IMR-90 (cell line): ENCODE measurements around the gene TMTC1. TPM values are rescaled to one million over a fixed set of nuclear protein-coding genes. Genes with fewer than 3 reads are reported as not detected.

Experiments used
- ATAC-seq: fragments of 200-7000 bp; cut with Tn5 transposase; 2 replicates; pipeline ENCODE4 v1.9.1; 2020; ENCODE audit warnings: low read depth, mild to moderate bottlenecking, moderate library complexity
- BruUV-seq: library from RNA; stranded (reverse); fragments of 400-500 nt; replicated peaks from 2 replicates; lab custom pipeline; 2021; lab: Mats Ljungman, UMichigan
- CTCF ChIA-PET: fragments of 300-600 bp; formaldehyde crosslinking; extraction: SDS; loops from one replicate; lab custom pipeline; 2021; ENCODE audit warnings: antibody characterized with exemption; lab: Yijun Ruan, JAX
- POLR2A ChIA-PET: fragments of 300-600 bp; sonication (Branson Sonifier 250); formaldehyde crosslinking; loops from one replicate; lab custom pipeline; 2022; ENCODE audit warnings: antibody characterized with exemption; ENCODE audit not compliant: unreplicated experiment; lab: Charles Lee
- DNase-seq: peaks from one replicate; pipeline ENCODE4 v3.0.0; 2013
- H2AFZ ChIP-seq: replicated peaks from 2 replicates; pipeline ENCODE3; 2013; ENCODE audit warnings: low read length, mild to moderate bottlenecking; ENCODE audit not compliant: poor library complexity
- H2AK5ac ChIP-seq: 2 replicates; pipeline ENCODE4 v1.6.1; 2013; ENCODE audit warnings: low read depth, low read length, inconsistent platforms
- H2AK9ac ChIP-seq: replicated peaks from 2 replicates; pipeline ENCODE3; 2013; ENCODE audit warnings: mild to moderate bottlenecking, low read depth, low read length, moderate library complexity; ENCODE audit not compliant: poor library complexity
- H2BK120ac ChIP-seq: 2 replicates; pipeline ENCODE4 v1.6.1; 2013; ENCODE audit warnings: low read depth, low read length, inconsistent platforms
- H2BK15ac ChIP-seq: 3 replicates; pipeline ENCODE4 v1.6.1; 2013; ENCODE audit warnings: low read depth, low read length, inconsistent platforms
- H2BK20ac ChIP-seq: 2 replicates; pipeline ENCODE4 v1.6.1; 2013; ENCODE audit warnings: low read depth, mild to moderate bottlenecking, inconsistent platforms, low read length, moderate library complexity
- H2BK5ac ChIP-seq: 2 replicates; pipeline ENCODE4 v1.6.1; 2013; ENCODE audit warnings: mild to moderate bottlenecking, low read depth, low read length, inconsistent platforms; ENCODE audit not compliant: poor library complexity, severe bottlenecking
- H3K14ac ChIP-seq: replicated peaks from 2 replicates; pipeline ENCODE4 v1.6.1; 2013; ENCODE audit warnings: low read depth, low read length, inconsistent platforms
- H3K18ac ChIP-seq: 2 replicates; pipeline ENCODE4 v1.6.1; 2013; ENCODE audit warnings: low read depth, low read length, control low read depth
- H3K23ac ChIP-seq: 2 replicates; pipeline ENCODE4 v1.6.1; 2013; ENCODE audit warnings: low read depth, low read length, inconsistent platforms
- H3K27ac ChIP-seq: 2 replicates; pipeline ENCODE4 v1.5.1; 2013; ENCODE audit warnings: mild to moderate bottlenecking, control low read depth, low read length; ENCODE audit not compliant: insufficient read depth
- H3K27me3 ChIP-seq: 2 replicates; pipeline ENCODE4 v1.6.1; 2013; ENCODE audit warnings: low read length; ENCODE audit not compliant: control insufficient read depth, insufficient read depth
- H3K36me3 ChIP-seq: 2 replicates; pipeline ENCODE4 v1.6.1; 2013; ENCODE audit warnings: low read length, mixed read lengths; ENCODE audit not compliant: control insufficient read depth, insufficient read depth
- H3K4ac ChIP-seq: 2 replicates; pipeline ENCODE4 v1.6.1; 2013; ENCODE audit warnings: low read depth, low read length, inconsistent platforms
- H3K4me1 ChIP-seq: 2 replicates; pipeline ENCODE4 v1.6.1; 2013; ENCODE audit warnings: low read length, mixed read lengths; ENCODE audit not compliant: control insufficient read depth, insufficient read depth
- H3K4me2 ChIP-seq: 2 replicates; pipeline ENCODE4 v1.6.1; 2013; ENCODE audit warnings: low read depth, mild to moderate bottlenecking, control low read depth, low read length, moderate library complexity
- H3K4me3 ChIP-seq: 2 replicates; pipeline ENCODE4 v1.5.1; 2013; ENCODE audit warnings: low read depth, mild to moderate bottlenecking, control low read depth, low read length, moderate library complexity; ENCODE audit not compliant: insufficient read depth
- H3K56ac ChIP-seq: 2 replicates; pipeline ENCODE4 v1.6.1; 2013; ENCODE audit warnings: low read length, inconsistent platforms; ENCODE audit not compliant: insufficient read depth; ENCODE audit errors: extremely low read depth
- H3K79me1 ChIP-seq, 2 experiments: 2 replicates each; pipeline ENCODE4 v1.6.1; 2013; ENCODE audit warnings: low read length in 2 of 2, inconsistent platforms in 1 of 2, low read depth in 1 of 2
- H3K9ac ChIP-seq: 2 replicates; pipeline ENCODE4 v1.6.1; 2013; ENCODE audit warnings: low read depth, low read length, control low read depth
- H3K9me1 ChIP-seq: 2 replicates; pipeline ENCODE4 v1.6.1; 2013; ENCODE audit warnings: low read length, inconsistent platforms; ENCODE audit not compliant: insufficient read depth
- H3K9me3 ChIP-seq: 2 replicates; pipeline ENCODE4 v1.6.1; 2013; ENCODE audit warnings: low read length; ENCODE audit not compliant: control insufficient read depth, insufficient read depth
- H4K20me1 ChIP-seq: 2 replicates; pipeline ENCODE4 v1.6.1; 2013; ENCODE audit warnings: low read length, inconsistent platforms; ENCODE audit not compliant: insufficient read depth
- H4K5ac ChIP-seq: 2 replicates; pipeline ENCODE4 v1.6.1; 2013; ENCODE audit warnings: mild to moderate bottlenecking, low read depth, low read length, control low read depth
- H4K8ac ChIP-seq, 2 experiments: 2 replicates each; pipeline ENCODE4 v1.6.1; 2013; ENCODE audit warnings: low read depth in 2 of 2, low read length in 2 of 2, control low read depth in 1 of 2, inconsistent platforms in 1 of 2
- H4K91ac ChIP-seq: 2 replicates; pipeline ENCODE4 v1.6.1; 2013; ENCODE audit warnings: low read depth, low read length, inconsistent platforms; ENCODE audit not compliant: insufficient read depth
- CEBPB ChIP-seq: IDR thresholded peaks from 2 replicates; pipeline ENCODE4 v1.6.1; 2012; ENCODE audit warnings: low read depth, low read length, improper control_type of control experiment
- CHD1 ChIP-seq: IDR thresholded peaks from 2 replicates; pipeline ENCODE4 v1.6.1; 2012; ENCODE audit warnings: low read depth, low read length, improper control_type of control experiment
- CTCF ChIP-seq: conservative IDR thresholded peaks from 2 replicates; pipeline ENCODE4 v1.5.1; 2012; ENCODE audit warnings: mild to moderate bottlenecking, low read depth, low read length, improper control_type of control experiment
- FOS ChIP-seq: fragments of 150-350 bp; IDR thresholded peaks from 2 replicates; pipeline ENCODE4 v1.6.1; 2016; ENCODE audit warnings: low read depth, low read length
- MAFK ChIP-seq: IDR thresholded peaks from 2 replicates; pipeline ENCODE4 v1.6.1; 2012; ENCODE audit warnings: low read depth, low read length, improper control_type of control experiment
- MAZ ChIP-seq: IDR thresholded peaks from 2 replicates; pipeline ENCODE4 v1.6.1; 2012; ENCODE audit warnings: low read depth, mild to moderate bottlenecking, low read length, improper control_type of control experiment, moderate library complexity, borderline replicate concordance
- MXI1 ChIP-seq: IDR thresholded peaks from 2 replicates; pipeline ENCODE4 v1.6.1; 2012; ENCODE audit warnings: low read depth, mild to moderate bottlenecking, low read length, moderate library complexity, borderline replicate concordance
- NFE2L2 ChIP-seq: fragments of 150-350 bp; IDR thresholded peaks from 2 replicates; pipeline ENCODE4 v1.6.1; 2016; ENCODE audit warnings: low read depth, mild to moderate bottlenecking, low read length
- RFX5 ChIP-seq: IDR thresholded peaks from 2 replicates; pipeline ENCODE4 v1.8.0; 2012; ENCODE audit warnings: low read depth, mild to moderate bottlenecking, low read length, moderate library complexity
- WGBS, 2 experiments: methylation state at CpG; one replicate each; pipeline versions ENCODE4 v1.1.5 to v1.1.7; 2013; ENCODE audit warnings: missing lambda C conversion rate in 2 of 2; ENCODE audit not compliant: insufficient read length in 1 of 2; ENCODE audit errors: extremely low coverage in 2 of 2; 5-methylcytosine and 5-hydroxymethylcytosine counted together
- dilution Hi-C: fragments of 300-500 bp; cut with HindIII; formaldehyde crosslinking; loops from one replicate; pipeline ENCODE4 v1.14.3; 2018; ENCODE audit warnings: low sequenced_read_pairs; ENCODE audit not compliant: unreplicated experiment
- in situ Hi-C: fragments of 300-500 bp; cut with MboI; formaldehyde crosslinking; loops from 3 replicates; pipeline ENCODE4 v1.14.3; 2019; ENCODE audit warnings: low sequenced_read_pairs, inconsistent platforms, mixed read lengths
- intact Hi-C: fragments of 100-400 bp; cut with micrococcal nuclease; formaldehyde crosslinking; loops from 2 replicates; pipeline ENCODE4 v1.10.0; 2022
- polyA plus RNA-seq, 3 experiments: library from polyadenylated mRNA; depleted of rRNA; stranded (reverse); fragments of >200 nt; gene quantifications; 2 replicates each; pipeline ENCODE4 v1.2.3, GENCODE V29; 2012; ENCODE audit warnings: low replicate concordance in 1 of 3
- total RNA-seq: library from RNA; depleted of rRNA; stranded (reverse); fragments of >200 nt; gene quantifications from 2 replicates; pipeline ENCODE4 v1.2.3, GENCODE V29; 2012
- TF ChIP-seq, protein P1 (sequence below): fragments of 150-350 bp; IDR thresholded peaks from 2 replicates; pipeline ENCODE4 v1.6.1; 2017; ENCODE audit warnings: mild to moderate bottlenecking, antibody characterized with exemption, low read length, low read depth
- TF ChIP-seq, protein P2 (sequence below): fragments of 150-350 bp; IDR thresholded peaks from 2 replicates; pipeline ENCODE4 v1.6.1; 2016; ENCODE audit warnings: low read depth, mild to moderate bottlenecking, low read length, moderate library complexity, borderline replicate concordance

TMTC1 gene
- total and polyA plus RNA-seq, 2 of the 4 experiments (the other 2 are of a cell fraction) = 12.5 to 36.4 TPM

DNA sequence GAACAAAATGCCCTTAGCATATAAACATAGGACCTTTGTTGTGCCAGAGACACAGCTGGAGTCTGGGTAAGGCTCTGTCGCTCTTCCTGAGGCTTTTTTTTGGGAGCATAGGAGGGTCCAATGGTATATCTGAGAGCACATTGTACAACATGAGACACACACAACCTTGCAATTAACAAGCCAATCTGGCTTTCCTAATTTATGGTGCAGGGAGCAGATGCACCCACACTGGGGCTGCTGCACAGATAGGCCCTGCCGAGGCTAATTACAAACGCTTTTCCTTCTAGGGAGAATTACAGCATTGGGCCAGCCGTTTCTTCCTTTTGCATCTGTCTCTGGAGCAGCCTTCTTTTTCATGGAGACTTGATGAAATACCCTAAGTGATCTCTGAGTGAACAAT lies 211.3 kb downstream of the TMTC1 start:
- no peaks in the 10 kb centered on the region for H3K9me3 ChIP-seq
- H2AK9ac ChIP-seq = no peak overlapping the region
- no peak overlapping the region for H3K27ac ChIP-seq
- H2BK120ac ChIP-seq = no peak overlapping the region
- H2BK15ac ChIP-seq = no peak overlapping the region
- H3K4ac ChIP-seq = no peak overlapping the region
- in situ Hi-C loops = no loop called here
- no TSS peak for BruUV-seq
- no peak overlapping the region for H3K9ac ChIP-seq
- H2BK5ac ChIP-seq = no peak overlapping the region
- ChIA-PET POLR2A (no interaction called here), CTCF (interaction anchor here (0.6 to 1.3 kb wide), 2 partner anchors 19 to 52 kb away, joined by 3 read pairs; no protein-coding TSS in a partner anchor)
- no peaks in the 10 kb centered on the region for H3K27me3 ChIP-seq
- H3K79me1 ChIP-seq = peaks cover 0 to 5% of the 10 kb centered on the region in 2 experiments; a peak in 1 of 4 replicates
- H4K8ac ChIP-seq = no peak overlapping the region
- no peak overlapping the region for H3K14ac ChIP-seq
- TF ChIP-seq RFX5 (no peak), FOS (no peak), MXI1 (no peak), CEBPB (no peak), CHD1 (no peak), CTCF (no peak), NFE2L2 (no peak), MAZ (no peak), MAFK (no peak)
- TF ChIP-seq, protein P1, sequence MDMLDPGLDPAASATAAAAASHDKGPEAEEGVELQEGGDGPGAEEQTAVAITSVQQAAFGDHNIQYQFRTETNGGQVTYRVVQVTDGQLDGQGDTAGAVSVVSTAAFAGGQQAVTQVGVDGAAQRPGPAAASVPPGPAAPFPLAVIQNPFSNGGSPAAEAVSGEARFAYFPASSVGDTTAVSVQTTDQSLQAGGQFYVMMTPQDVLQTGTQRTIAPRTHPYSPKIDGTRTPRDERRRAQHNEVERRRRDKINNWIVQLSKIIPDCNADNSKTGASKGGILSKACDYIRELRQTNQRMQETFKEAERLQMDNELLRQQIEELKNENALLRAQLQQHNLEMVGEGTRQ = no peak
- TF ChIP-seq, protein P2, sequence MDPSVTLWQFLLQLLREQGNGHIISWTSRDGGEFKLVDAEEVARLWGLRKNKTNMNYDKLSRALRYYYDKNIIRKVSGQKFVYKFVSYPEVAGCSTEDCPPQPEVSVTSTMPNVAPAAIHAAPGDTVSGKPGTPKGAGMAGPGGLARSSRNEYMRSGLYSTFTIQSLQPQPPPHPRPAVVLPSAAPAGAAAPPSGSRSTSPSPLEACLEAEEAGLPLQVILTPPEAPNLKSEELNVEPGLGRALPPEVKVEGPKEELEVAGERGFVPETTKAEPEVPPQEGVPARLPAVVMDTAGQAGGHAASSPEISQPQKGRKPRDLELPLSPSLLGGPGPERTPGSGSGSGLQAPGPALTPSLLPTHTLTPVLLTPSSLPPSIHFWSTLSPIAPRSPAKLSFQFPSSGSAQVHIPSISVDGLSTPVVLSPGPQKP = no peak
- no peak overlapping the region for H3K4me2 ChIP-seq
- dilution Hi-C loops = no loop called here
- no peak overlapping the region for H2AK5ac ChIP-seq
- no peak overlapping the region for H3K56ac ChIP-seq
- peaks cover 14% of the 10 kb centered on the region for H3K36me3 ChIP-seq
- no peaks in the 10 kb centered on the region for H4K20me1 ChIP-seq
- H2BK20ac ChIP-seq = no peak overlapping the region
- no peak overlapping the region for H3K4me3 ChIP-seq
- no peak overlapping the region for H2AFZ ChIP-seq
- H3K4me1 ChIP-seq = peaks cover 2% of the 10 kb centered on the region
- no peak overlapping the region for H4K5ac ChIP-seq
- WGBS, 2 experiments = 94% methylated on average over 2 of the region's 4 CpGs; no CpG with 5 or more reads in 1 of the 2 experiments
- intact Hi-C loops = no loop called here
- peaks cover 4% of the 10 kb centered on the region; the same call in 1 of the 2 replicates for H3K9me1 ChIP-seq
- no peak overlapping the region for H3K18ac ChIP-seq
- DNase-seq (no peak), ATAC-seq (no peak)
- H4K91ac ChIP-seq = no peak overlapping the region
- H3K23ac ChIP-seq = no peak overlapping the region
